Measurements from ENCODE around the gene SPEG.
A peak's percentile ranks its signal among the peaks of the same experiment; 100 is the strongest.

SPEG gene

DNA sequence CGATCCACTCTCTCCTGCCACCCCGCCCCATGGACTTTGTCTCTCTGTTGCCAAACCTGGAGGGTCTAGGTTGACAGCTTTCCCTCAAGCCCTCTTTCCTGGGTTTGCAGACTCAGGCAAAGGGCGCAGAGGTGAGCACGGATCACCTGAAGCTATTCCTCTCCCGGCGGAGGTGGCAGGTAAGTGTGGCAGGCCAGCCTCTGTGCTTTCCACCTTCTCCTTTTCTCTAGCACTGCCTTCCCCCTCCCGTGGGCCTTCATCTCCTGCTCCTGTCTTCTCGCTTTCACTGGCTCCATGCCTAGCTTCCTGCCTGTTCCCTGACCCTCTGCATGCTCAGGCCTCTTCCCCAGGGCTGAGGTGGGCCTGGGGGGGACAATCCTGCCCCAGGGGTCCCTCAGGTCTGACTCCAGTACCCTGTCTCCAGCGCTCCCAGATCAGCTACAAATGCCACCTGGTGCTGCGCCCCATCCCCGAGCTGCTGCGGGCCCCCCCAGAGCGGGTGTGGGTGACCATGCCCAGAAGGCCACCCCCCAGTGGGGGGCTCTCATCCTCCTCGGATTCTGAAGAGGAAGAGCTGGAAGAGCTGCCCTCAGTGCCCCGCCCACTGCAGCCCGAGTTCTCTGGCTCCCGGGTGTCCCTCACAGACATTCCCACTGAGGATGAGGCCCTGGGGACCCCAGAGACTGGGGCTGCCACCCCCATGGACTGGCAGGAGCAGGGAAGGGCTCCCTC is 48.2 kb downstream of the SPEG start:
- no peak for DNase-seq

DNA sequence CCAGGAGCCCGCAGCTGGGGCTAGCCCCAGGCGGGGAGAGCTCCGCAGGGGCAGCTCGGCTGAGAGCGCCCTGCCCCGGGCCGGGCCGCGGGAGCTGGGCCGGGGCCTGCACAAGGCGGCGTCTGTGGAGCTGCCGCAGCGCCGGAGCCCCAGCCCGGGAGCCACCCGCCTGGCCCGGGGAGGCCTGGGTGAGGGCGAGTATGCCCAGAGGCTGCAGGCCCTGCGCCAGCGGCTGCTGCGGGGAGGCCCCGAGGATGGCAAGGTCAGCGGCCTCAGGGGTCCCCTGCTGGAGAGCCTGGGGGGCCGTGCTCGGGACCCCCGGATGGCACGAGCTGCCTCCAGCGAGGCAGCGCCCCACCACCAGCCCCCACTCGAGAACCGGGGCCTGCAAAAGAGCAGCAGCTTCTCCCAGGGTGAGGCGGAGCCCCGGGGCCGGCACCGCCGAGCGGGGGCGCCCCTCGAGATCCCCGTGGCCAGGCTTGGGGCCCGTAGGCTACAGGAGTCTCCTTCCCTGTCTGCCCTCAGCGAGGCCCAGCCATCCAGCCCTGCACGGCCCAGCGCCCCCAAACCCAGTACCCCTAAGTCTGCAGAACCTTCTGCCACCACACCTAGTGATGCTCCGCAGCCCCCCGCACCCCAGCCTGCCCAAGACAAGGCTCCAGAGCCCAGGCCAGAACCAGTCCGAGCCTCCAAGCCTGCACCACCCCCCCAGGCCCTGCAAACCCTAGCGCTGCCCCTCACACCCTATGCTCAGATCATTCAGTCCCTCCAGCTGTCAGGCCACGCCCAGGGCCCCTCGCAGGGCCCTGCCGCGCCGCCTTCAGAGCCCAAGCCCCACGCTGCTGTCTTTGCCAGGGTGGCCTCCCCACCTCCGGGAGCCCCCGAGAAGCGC is 49.1 kb downstream of the SPEG start:
- DNase-seq: no peak

DNA sequence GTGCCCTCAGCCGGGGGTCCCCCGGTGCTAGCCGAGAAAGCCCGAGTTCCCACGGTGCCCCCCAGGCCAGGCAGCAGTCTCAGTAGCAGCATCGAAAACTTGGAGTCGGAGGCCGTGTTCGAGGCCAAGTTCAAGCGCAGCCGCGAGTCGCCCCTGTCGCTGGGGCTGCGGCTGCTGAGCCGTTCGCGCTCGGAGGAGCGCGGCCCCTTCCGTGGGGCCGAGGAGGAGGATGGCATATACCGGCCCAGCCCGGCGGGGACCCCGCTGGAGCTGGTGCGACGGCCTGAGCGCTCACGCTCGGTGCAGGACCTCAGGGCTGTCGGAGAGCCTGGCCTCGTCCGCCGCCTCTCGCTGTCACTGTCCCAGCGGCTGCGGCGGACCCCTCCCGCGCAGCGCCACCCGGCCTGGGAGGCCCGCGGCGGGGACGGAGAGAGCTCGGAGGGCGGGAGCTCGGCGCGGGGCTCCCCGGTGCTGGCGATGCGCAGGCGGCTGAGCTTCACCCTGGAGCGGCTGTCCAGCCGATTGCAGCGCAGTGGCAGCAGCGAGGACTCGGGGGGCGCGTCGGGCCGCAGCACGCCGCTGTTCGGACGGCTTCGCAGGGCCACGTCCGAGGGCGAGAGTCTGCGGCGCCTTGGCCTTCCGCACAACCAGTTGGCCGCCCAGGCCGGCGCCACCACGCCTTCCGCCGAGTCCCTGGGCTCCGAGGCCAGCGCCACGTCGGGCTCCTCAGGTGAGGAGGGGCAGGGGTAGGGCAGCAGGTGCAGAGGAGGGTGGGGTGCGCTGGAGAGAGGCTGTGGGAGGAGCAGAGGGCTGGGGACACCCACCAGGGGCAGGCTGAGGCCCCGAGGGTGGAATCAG is 49.9 kb downstream of the SPEG start:
- peak; percentile 26 for DNase-seq

DNA sequence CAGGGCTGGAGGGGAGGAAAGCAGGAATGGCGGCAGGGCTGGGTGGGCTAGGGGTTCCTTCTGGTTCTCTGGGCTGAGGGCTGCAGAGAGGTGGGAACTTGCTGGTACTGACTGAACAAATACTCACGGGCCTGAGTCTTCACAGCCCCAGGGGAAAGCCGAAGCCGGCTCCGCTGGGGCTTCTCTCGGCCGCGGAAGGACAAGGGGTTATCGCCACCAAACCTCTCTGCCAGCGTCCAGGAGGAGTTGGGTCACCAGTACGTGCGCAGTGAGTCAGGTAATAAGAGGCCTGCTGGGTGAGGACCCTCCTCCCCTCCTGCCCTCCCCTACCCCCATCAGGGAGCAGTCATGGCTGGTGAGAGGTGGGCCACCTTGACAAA is 50.5 kb downstream of the SPEG start:
- no peak for DNase-seq

DNA sequence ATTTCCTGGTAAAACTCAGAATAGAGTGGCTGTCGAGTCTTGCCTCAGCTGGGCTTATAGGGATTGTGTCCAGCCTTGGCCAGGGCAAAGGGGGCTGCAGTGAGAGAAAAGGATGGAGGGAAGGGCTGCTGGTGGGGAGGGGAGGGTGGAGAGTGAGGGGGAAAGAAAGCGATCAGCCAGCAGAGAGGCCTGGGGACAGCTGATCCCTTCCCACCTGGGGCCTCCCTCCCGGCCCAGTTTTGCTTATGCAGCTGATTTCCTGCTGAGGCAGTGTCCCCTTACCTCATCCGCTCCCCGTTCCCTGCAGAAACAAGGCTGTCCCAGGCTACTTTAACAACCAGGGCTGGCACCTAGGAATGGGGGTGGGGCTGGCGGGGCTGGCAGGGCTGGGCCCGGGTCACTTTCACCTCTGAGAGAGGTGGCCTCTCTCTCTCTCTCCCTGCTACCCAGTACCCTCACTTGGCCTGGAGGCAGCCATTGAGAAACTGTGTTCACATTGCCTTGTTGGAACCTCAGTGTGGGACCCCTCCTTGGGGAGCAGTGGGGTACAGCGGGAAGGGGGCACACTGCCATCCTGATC is 51.8 kb downstream of the SPEG start:
- DNase-seq: no peak

DNA sequence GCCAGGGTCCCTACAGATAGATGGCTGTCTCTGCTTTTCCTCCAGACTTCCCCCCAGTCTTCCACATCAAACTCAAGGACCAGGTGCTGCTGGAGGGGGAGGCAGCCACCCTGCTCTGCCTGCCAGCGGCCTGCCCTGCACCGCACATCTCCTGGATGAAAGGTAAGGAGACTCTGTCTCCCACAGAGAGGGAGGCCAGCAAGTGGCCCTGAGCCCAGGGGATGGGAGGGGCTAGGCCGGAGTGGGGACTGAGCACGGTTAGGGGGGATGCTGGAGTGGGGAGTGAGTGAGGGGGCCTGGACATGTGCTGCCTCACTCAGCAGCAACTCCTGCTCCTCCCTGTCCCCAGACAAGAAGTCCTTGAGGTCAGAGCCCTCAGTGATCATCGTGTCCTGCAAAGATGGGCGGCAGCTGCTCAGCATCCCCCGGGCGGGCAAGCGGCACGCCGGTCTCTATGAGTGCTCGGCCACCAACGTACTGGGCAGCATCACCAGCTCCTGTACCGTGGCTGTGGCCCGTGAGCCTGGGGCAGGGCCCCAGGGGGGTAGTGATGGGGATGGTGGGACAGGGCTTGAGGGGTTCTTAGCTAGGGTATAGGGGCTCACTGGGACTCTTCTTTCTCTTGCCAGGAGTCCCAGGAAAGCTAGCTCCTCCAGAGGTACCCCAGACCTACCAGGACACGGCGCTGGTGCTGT is 53.7 kb downstream of the SPEG start:
- no peak for DNase-seq

DNA sequence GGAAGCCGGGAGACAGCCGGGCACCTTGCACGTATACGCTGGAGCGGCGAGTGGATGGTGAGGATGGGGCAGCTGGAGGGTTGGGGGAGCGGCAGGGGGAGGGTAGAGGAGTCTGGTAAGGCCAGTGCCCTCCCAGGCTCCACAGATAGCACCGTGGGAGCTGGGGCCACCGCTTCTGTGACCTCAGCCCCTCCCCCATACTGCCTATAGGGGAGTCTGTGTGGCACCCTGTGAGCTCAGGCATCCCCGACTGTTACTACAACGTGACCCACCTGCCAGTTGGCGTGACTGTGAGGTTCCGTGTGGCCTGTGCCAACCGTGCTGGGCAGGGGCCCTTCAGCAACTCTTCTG is 54.2 kb downstream of the SPEG start:
- no peak for DNase-seq

DNA sequence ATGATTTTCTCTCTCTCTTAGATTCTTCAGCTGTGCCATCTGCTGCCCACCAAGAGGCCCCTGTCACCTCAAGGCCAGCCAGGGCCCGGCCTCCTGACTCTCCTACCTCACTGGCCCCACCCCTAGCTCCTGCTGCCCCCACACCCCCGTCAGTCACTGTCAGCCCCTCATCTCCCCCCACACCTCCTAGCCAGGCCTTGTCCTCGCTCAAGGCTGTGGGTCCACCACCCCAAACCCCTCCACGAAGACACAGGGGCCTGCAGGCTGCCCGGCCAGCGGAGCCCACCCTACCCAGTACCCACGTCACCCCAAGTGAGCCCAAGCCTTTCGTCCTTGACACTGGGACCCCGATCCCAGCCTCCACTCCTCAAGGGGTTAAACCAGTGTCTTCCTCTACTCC is 54.7 kb downstream of the SPEG start:
- DNase-seq: no peak

DNA sequence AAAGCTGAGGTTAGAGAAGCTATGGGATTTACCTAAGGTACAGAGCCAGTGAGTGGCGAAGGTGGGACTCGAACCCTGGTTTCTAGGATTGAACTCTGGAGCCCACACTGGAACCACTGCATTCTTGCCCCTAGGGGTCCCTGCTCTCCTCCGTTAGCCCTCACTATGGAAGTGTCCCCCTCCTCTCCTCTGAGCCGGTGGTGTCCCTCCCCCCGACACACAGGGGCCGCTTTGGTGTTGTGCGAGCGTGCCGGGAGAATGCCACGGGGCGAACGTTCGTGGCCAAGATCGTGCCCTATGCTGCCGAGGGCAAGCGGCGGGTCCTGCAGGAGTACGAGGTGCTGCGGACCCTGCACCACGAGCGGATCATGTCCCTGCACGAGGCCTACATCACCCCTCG is 55.5 kb downstream of the SPEG start:
- DNase-seq: no peak

DNA sequence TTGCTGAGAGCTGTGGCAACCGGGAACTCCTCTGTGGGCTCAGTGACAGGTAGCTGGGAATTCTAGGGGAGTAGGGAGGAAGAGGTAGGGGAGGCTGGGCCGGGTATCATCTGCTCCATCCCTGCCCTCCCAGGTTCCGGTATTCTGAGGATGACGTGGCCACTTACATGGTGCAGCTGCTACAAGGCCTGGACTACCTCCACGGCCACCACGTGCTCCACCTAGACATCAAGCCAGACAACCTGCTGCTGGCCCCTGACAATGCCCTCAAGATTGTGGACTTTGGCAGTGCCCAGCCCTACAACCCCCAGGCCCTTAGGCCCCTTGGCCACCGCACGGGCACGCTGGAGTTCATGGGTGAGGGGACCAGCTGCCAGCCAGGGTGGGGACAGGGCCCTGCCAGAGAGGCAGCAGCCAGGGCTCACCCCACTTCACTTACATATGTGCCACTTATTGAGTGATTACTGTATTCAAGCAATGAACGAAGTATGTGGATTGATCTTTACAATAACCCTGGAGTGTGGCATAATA is 56.0 kb downstream of the SPEG start:
- DNase-seq: no peak

DNA sequence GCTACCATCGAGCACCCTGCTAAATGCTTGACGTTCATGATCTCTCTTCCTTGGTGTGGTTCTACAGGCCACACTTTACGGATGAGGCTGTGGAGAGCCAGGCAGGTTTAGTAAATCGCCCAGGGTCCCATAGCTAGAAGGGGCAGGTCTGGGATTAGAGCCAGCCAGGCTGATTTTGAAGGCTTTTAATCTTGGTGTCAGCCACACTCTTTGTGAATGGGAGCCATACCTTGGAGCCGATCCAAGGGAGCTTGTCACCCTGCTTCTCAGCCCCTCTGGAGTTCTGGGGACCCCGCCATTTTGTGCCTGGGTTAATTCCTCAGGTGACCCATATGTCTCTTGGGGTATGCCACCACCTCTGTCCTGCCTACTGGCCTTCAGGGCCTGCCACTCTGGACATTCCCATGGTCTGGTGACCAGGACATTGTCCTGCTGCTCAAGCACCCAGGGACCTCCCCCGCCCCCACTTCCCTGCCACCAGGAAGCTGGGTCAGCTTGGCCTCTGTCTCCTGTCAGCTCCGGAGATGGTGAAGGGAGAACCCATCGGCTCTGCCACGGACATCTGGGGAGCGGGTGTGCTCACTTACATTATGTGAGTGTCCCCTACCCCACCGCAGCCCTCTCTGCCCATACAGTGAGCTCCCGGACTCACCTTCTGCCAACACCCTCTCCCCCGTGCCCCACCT is 56.8 kb downstream of the SPEG start:
- no peak for DNase-seq

DNA sequence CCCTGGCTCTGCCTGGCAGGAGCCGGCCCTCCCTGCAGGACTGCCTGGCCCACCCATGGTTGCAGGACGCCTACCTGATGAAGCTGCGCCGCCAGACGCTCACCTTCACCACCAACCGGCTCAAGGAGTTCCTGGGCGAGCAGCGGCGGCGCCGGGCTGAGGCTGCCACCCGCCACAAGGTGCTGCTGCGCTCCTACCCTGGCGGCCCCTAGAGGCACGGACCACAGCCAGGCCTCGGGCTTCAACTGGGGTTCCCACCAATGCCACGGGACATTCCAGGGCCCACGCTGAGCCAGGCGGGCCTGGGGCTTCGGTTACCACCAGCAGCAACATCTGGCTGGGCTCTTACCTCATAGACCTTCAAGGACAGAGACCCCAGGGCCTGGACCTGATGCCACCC is 57.9 kb downstream of the SPEG start:
- DNase-seq: no peak

DNA sequence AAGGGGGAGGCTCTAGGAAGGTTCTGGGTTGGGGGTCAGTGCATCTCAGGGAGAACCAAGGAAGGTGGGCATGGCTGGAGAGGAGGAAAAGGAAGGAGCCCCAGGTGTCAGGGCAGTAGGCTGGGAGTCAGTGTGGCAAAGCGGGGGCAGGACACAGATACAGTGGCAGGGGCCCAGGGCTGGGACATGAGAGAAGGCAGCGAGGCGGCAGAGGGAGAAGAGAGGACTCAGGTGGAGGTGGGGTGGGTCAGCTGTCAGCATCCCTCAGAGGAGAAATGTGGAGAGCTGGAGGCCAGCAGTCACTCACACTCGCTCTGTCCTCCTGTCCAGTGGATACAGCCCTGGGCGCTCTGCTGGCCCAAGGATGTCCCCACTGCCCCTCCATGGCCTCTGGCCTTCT is 58.4 kb downstream of the SPEG start:
- DNase-seq: no peak

DNA sequence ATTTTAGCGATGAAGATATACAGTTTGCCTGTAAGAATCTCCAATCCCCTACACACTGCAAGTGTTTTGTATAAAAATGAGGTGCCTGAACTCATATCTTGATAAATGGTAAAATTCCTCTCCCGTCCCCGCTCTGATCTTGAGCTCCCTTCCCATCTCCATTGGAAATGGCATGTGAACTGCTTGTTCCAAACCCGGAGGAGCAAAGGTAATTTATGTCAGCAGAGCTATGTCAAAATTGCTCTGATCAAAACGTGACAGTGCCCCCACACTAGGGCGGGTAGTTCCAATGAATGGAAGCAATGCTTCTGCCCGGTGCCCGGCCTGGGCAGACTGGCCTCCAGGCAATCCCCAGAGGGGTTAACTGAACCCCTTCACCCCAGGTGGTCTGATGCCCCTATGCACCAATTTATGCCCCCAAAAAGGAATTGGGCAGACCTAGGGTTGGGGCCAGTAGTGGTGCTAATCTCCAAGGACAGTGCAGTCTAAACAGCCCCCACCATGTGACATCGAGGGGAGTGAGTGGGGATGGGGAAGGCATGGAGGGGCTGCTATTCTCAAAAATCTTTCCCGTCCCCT is 60.4 kb downstream of the SPEG start:
- DNase-seq: no peak

DNA sequence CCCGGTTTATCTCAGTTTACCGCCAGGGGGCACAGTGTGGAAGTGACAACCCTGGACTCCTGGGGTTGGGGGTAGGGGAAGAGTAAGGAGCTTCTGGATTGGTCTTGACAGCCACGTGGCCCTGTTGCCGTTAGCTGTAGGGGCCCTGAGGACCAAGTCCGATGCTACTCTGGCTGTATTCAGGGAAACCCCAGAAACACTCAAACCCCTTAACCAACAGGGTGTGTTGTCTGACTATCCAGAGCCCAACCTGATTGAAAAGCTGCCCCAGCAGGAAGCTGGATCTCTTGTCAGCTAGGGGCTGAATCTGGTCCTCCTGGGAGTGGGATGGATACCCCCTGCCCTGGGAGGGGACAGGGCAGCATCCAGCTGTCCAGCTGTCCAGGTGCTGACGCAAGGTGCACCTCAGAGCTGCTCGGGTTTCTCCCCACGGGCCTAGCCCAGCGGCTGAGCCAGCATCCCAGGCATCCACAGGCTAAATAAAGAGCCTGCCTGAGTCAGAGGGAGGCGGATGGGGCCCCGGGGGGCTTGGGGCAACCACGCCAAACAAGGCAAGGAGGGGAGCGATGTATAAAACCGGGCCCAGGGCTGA is 61.0 kb downstream of the SPEG start:
- peak; percentile 77 for DNase-seq

DNA sequence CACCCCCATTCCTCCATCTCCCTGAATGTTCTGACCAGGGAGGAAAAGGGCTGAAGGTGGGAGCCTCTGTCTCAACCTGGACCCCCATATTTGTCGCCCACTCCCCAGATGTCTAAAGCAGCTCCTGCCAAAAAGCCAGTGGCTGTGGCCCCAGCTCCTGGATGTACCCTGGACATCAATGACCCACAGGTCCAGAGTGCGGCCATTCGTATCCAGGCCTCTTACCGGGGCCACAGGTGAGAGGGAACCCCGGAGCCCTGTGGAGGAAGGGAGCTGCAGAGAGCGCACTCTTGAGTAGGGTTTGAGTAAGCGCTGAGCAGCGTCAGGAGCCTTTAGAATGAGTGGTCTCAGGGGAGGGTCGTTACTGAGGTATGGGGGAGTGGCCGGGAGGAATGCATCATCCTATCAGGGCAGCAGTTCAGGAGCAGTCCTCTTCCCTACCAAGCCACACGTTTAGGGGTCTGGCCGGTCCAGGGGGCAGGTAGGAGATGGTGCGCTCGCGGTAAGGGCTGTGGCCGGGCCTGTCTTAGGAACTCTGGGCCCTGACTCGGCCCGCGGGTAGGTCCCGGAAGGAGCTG is 61.7 kb downstream of the SPEG start:
- no peak for DNase-seq

DNA sequence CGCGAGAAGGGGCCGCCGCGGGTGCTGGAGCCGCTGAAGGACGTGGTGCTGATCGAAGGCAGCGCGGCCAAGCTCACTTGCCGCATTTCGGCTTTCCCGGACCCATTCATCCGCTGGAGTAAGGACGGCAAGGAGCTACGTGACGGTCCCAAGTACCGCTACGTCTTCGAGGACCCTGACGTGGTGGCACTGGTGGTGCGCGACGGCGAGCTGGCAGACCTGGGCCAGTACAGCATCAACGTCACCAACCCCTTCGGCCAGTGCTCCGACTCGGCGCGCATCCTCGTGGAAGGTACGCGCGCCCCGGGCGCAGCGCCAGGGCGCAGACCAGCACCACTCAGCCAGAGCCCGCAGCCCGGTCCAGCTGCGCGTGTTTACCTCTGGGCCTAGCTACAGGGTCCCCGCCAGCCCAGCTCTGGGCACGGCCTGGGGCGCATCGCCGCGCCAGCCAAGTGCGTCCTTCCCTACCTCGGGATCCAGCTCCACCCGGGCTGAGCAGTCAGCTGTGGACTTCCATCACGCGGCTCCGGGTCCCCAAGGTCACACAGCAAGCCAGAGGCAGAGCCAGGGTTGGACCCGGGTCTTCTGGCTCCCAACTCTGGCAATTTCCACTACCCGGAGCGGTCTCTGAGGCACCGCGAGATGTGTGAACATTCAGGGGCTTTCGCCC is 62.3 kb downstream of the SPEG start:
- DNase-seq: peak; percentile 28

DNA sequence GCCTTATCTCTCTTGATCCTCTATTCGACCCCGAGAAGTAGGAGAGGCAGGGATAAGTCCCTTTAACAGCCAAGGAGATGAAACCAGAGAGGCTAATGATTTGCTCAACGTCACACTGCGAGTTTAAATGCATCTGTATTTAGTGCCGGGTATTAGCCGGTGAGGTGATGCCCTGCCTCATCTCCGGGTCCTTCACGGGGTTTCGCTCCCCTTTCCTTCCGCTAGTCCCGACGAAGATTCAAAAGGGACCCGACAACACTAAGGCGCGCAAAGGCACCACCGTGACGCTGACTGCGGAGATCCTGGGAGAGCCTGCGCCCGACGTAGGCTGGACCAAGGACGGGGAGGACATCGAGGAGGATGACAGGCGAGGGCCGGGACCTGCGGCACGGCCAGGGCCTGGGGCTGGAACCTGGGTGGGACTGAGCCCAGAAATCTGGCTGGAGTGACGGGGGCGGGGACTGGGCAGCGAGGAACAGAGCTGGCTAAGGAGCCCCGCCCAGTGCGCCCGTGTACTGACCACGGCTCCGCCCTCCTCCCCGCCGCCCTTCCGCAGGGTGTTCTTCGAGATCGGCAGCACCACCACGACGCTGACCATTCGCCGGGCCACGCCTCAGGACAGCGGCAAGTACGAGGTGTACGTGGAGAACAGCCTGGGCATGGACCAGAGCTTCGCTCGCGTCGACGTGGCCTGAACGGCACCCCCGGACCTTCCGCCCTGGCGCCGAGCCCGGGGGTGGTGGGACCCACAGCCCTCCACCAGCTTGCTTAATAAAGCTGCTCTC is 63.0 kb downstream of the SPEG start:
- peak; percentile 56 for DNase-seq
